Measurements from ENCODE around the gene SLC18A2. TPM values are rescaled to one million over a fixed set of nuclear protein-coding genes. Genes with fewer than 3 reads are reported as not detected.
"Not testable (repeated sequence)": the region's sequence is repeated elsewhere in the genome, so short reads cannot be mapped to it uniquely, and the experiment has no call there.

Gene SLC18A2
- polyA plus RNA-seq, 3 donors, result 1.1 to 1.4 (median 1.2) TPM

DNA sequence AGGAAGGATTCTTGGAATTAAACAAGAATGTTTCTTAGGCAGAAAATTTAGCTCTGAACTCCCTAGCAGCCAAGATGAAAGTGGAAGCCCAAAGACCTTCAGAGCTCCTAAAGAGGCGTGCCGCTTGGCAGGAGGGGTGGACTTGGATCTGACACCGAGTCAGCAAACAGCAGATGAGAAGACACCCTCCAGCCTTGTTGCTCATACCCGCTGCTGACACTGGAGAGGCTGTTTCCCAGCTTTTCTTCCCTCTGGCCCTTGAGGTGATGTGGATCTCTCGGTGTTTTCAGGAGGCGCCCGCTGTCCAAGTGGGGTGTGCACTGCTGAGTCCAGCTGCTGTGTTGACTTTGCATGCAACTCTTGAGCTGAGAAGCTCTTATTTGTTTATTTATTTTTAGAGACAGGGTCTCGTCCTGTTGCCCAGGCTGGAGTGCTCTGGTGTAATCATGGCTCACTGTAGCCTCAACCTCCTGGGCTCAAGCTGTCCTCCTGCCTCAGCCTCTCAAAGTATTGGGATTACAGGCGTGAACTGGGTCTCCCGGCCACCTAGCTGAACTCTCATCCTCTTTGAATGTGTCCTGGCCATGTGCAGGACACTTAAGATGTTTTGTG lies 21.5 kb downstream of the SLC18A2 start:
- DNase-seq, result no peak

DNA sequence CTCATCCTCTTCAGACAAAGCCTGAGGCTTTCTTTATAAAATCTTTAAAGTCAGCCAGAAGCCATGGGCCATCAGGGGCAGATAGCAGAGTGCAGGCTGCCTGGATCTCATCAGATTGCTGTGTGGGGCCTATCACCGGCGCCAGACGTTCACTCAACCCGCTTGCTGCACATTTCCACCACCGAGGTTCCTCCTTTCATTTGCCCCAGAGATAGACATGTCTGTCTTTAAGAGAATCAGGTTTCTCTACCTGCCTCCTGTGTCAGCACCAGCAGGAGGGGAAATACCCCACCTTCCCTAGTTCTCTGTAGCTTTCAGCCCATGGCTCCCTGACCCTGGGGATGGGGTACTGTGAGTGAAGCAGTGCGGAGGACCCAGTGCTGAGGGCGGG lies 22.0 kb downstream of the SLC18A2 start:
- no peak for DNase-seq

GRCh38 chr10:117264782-117265181 lies 23.9 kb downstream of the SLC18A2 start:
- no peak for DNase-seq

DNA sequence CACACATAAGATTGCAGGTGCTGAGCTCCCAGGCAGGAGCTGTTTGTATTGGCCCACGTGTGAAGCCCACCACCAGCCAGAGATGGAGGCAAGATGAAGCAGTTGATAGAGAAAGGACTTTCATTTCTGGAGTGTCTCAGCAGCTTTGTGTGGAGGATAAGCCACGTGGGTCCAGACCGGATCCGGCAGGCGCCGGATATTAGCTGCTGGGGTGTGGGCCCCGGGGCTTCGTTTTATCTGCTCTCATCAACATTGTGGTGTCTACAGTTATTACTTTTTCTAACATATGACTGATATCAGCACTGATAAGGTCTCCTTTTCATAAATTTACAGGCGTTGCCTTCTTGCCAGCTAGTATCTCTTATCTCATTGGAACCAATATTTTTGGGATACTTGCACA lies 25.5 kb downstream of the SLC18A2 start:
- no peak for DNase-seq

DNA sequence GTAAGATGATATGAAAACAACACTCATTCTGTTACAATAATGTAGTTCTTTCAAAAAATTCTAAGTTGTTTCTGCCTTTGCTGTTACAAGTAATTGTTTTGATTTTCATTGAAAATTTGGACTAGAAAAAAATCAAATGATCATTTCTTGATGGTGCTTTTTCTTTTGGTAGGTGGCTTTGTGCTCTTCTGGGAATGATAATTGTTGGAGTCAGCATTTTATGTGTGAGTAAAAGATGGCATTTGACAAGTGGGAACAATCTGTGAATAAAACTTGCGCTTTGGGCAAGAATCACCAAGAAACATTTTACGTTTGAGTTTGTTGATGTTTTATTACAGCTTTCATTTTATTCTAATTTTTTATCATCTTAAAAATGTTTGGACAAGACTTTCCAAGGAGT lies 25.9 kb downstream of the SLC18A2 start:
- DNase-seq, result no peak

DNA sequence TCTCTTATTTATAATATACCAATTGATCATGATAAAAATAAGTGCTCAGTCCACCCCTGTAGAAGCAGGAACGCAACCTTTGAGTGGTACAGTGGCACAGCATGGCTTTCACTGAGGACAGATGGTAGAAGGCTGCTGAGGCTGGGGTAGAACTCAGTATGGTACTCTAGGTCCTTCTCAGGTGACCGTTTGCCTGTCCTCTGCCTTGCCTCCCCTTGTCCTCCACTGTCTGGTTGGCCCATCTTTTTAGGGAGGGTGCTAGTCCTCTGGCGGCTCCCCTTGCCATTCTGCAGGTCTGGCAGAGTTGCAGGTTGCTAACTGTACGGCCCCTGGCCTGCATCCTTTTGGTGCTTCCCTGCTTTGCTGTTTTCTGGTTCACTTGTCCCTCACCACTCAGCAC lies 27.3 kb downstream of the SLC18A2 start:
- DNase-seq, result no peak

DNA sequence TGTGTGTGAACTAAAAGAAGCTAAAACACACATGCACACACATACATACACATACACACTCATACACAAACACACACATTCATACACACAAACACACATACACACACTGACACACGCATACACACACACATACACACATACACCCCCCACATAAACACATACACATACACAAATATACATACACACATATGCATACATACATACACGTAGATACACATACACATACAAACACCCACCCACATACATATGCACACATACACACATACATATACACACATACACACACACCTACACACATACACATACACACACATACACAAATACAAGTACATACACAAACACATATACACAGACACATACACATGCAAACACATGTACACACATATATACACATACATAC lies 28.0 kb downstream of the SLC18A2 start:
- DNase-seq, result no peak

GRCh38 chr10:117271427-117271826 lies 30.5 kb downstream of the SLC18A2 start:
- DNase-seq, result no peak

GRCh38 chr10:117272195-117273076 lies 31.5 kb downstream of the SLC18A2 start:
- DNase-seq, result no peak

GRCh38 chr10:117273980-117274379 lies 33.1 kb downstream of the SLC18A2 start:
- no peak for DNase-seq

GRCh38 chr10:117274509-117274908 lies 33.6 kb downstream of the SLC18A2 start:
- DNase-seq, result no peak

GRCh38 chr10:117275121-117275520 lies 34.2 kb downstream of the SLC18A2 start:
- DNase-seq, result no peak

DNA sequence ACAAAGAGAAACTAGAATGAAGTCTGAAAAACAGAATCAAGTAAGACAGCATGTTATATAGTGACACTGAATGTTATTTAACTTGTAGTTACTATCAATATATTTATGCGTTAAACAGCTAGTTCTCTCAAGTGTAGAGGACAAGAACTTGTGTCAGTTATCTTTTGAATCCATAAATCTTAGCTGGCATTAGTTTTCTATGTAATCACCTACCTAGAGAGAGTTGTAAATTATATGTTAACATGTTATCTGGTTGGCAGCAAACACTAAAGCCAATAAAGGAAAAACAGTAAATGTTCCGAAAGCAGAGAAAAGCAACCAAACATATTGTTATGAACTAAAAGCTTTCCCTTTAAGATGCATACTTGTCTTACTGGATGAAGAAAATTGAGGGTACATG lies 36.8 kb downstream of the SLC18A2 start:
- DNase-seq, result no peak

- DNase-seq, result no peak
These were observed 44.0 kb downstream of the SLC18A2 start for GRCh38 chr10:117284716-117285494.

DNA sequence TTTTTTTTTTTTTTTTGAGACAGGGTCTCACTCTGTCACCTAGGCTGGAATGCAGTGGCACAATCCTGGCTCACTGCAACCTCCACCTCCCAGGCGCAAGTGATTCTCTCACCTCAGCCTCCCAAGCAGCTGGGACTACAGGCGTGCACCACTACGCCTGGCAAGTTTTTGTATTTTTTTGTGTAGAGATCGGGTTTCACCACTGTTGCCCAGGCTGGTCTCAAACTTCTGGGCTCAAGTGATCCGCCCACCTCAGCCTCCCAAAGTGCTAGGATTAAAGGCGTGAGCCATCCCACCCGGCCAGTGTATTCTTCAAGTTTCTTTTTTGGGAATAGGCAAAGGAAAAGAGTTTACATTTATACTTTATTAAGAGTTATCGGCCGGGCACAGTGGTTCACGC lies 50.0 kb downstream of the SLC18A2 start:
- DNase-seq, result not testable (repeated sequence)

GRCh38 chr10:117294039-117294645 lies 53.2 kb downstream of the SLC18A2 start:
- DNase-seq, result no peak

DNA sequence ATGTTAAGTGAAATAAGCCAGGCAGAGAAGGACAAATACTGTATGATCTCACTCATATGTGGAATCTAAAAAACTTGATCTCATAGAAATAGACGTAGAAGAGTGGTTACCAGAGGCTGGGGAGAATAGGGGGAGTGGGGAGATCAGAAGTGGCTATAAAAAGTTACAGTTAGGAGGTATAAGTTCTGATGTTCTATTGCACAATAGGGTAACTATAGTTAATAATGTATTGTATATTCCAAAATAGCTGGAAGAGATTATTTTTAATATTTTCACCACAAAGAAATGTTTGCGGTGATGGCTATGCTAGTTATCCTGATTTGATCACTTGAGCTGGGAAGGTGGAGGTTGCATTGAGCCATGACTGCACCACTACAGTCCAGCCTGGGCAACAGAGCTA lies 53.8 kb downstream of the SLC18A2 start:
- DNase-seq, result no peak

- DNase-seq, result no peak
These were observed 57.3 kb downstream of the SLC18A2 start for GRCh38 chr10:117298219-117298618.

GRCh38 chr10:117299435-117299834 lies 58.5 kb downstream of the SLC18A2 start:
- no peak for DNase-seq

DNA sequence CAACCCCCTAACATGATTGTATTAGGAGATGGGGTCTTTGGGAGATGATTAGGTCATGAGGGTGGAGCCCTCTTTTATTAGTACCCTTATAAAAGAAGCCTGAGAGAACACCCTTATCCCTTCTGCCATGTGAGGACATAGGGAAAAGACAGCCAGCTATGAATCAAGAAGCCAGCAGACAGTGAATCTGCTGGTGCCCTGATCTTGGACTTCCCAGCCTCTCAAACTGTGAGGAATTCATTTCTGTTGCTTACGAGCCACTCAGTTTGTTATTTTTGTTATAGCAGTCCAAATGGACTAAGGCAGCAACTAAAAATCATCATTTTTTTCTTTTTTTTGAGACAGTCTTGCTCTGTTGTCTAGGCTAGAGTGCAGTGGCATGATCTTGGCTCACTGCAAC lies 59.8 kb downstream of the SLC18A2 start:
- no peak for DNase-seq

DNA sequence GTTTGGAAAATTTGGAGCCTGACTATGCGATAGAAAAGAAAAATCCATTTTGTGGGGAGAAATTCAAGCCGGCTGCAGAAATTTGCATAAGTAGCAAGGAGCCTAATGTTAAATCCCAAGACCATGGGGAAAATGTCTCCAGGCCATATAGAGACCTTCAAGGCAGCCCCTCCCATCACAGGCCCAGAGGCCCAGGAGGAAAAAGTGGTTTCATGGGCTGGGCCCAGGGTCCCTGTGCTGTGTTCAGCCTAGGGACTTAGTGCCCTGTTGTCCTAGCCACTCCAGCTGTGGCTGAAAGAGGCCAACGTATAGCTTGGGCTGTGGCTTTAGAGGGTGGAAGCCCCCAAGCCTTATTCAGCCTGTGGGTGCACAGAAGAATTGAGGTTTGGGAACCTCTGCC lies 62.5 kb downstream of the SLC18A2 start:
- not testable (repeated sequence) for DNase-seq

DNA sequence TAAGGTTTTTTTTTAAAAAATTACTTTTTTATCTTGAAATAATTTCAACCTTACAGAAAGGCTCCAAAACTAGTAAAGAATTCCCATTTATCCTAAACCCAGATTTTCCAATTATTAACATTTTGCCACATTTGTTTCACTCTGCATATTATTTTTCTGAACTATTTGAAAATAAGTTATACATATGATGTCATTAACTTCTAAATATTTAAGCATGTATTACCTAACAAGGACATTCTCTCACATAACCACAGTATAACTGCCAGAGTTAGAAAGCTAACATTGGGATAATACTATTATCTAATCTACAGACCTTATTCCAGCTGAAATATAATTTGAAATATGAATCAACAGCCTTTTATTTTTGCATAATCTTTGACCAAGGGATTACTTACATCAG lies 65.8 kb downstream of the SLC18A2 start:
- no peak for DNase-seq

All from renal pelvis (tissue), 4 donors.